H1 (cell line): ENCODE results near the gene PHF8. TPM values are rescaled to one million over a fixed set of nuclear protein-coding genes. Genes with fewer than 3 reads are reported as not detected.

Source experiments
- ASH2L ChIP-seq: fragments of 200-600, 300-600 bp; sonication (generic); IDR thresholded peaks from one replicate; pipeline ENCODE4 v1.7.1; 2017; ENCODE audit warnings: low read length
- CHD2 ChIP-seq: IDR thresholded peaks from 2 replicates; pipeline ENCODE4 v1.6.1; 2012; ENCODE audit warnings: low read length, improper control_type of control experiment
- CREB1 ChIP-seq: IDR thresholded peaks from 2 replicates; pipeline ENCODE4 v1.6.1; 2012; ENCODE audit warnings: inconsistent platforms
- HDAC6 ChIP-seq: IDR thresholded peaks from one replicate; pipeline ENCODE4 v1.7.1; 2012; ENCODE audit warnings: low read depth, mild to moderate bottlenecking, inconsistent platforms, low read length, moderate library complexity
- JUN ChIP-seq: IDR thresholded peaks from 2 replicates; pipeline ENCODE4 v1.6.1; 2011; ENCODE audit warnings: low read depth, mild to moderate bottlenecking, improper control_type of control experiment, low read length
- KDM1A ChIP-seq: fragments of 200-600, 300-600 bp; sonication (generic); IDR thresholded peaks from 2 replicates; pipeline ENCODE4 v1.7.1; 2016; ENCODE audit warnings: mild to moderate bottlenecking, low read length, borderline replicate concordance
- KDM4A ChIP-seq: IDR thresholded peaks from one replicate; pipeline ENCODE4 v1.7.1; 2012; ENCODE audit warnings: low read depth, mild to moderate bottlenecking, moderate library complexity, low read length, inconsistent platforms; ENCODE audit not compliant: severe bottlenecking
- PHF8 ChIP-seq: fragments of 200-600 bp; sonication (generic); conservative IDR thresholded peaks from 2 replicates; pipeline ENCODE4 v1.7.1; 2012; ENCODE audit warnings: low read depth, mild to moderate bottlenecking, inconsistent platforms, low read length, moderate library complexity
- POLR2AphosphoS5 ChIP-seq: IDR thresholded peaks from 2 replicates; pipeline ENCODE4 v1.6.1; 2011; ENCODE audit warnings: low read depth, low read length
- SP1 ChIP-seq: IDR thresholded peaks from 2 replicates; pipeline ENCODE4 v1.6.1; 2011; ENCODE audit warnings: low read depth, low read length
- SP4 ChIP-seq: IDR thresholded peaks from 2 replicates; pipeline ENCODE4 v1.6.1; 2012; ENCODE audit warnings: low read length, inconsistent platforms
- TAF1 ChIP-seq: IDR thresholded peaks from 2 replicates; pipeline ENCODE4 v1.6.1; 2011; ENCODE audit warnings: mild to moderate bottlenecking, low read depth, low read length
- YY1 ChIP-seq: IDR thresholded peaks from 2 replicates; pipeline ENCODE4 v1.6.1; 2011; ENCODE audit warnings: low read depth, mild to moderate bottlenecking, low read length
- ZNF274 ChIP-seq: IDR thresholded peaks from 2 replicates; pipeline ENCODE4 v1.7.0; 2012; ENCODE audit warnings: low read length, borderline replicate concordance; ENCODE audit errors: extremely low read depth
- polyA plus RNA-seq, 7 experiments: library from polyadenylated mRNA; depleted of rRNA in 3 of 7; stranded (reverse) in 5 of 7; unstranded in 2 of 7; fragments of >200 nt in 5 of 7; fragments of 200-250 nt in 2 of 7; gene quantifications; 1 replicate in 5 of 7; 2 replicates in 1 of 7; 4 replicates in 1 of 7; pipeline versions ENCODE4 v1.2.1 to v1.2.3, GENCODE V29; 2011 to 2013; ENCODE audit warnings: missing spikeins in 2 of 7, mixed read lengths in 2 of 7
- total RNA-seq: library from RNA; stranded (reverse); fragmentation: NEBNext Ultra II Directional; extraction: Animal tissue kit (Norgen Biotek cat#: 25700); gene quantifications from 2 replicates; pipeline ENCODE4 v1.2.1, GENCODE V29; 2021
- TF ChIP-seq, protein P1 (sequence below): IDR thresholded peaks from 2 replicates; pipeline ENCODE4 v1.6.1; 2012; ENCODE audit warnings: low read length, inconsistent platforms
- TF ChIP-seq, protein P2 (sequence below): IDR thresholded peaks from 2 replicates; pipeline ENCODE4 v1.6.1; 2012; ENCODE audit warnings: inconsistent platforms
- TF ChIP-seq, protein P3 (sequence below), 3 experiments: IDR thresholded peaks; 1 replicate in 2 of 3; 2 replicates in 1 of 3; pipeline versions ENCODE4 v1.5.1 to v1.6.1; 2011; ENCODE audit warnings: low read length in 3 of 3, mild to moderate bottlenecking in 3 of 3, inconsistent platforms in 2 of 3, low read depth in 1 of 3, moderate library complexity in 1 of 3; ENCODE audit not compliant: insufficient read depth in 1 of 3; ENCODE audit errors: control extremely low read depth in 1 of 3
- TF ChIP-seq, protein P4 (sequence below): IDR thresholded peaks from 2 replicates; pipeline ENCODE4 v1.6.1; 2012; ENCODE audit warnings: inconsistent platforms

The PHF8 gene
- total and polyA plus RNA-seq, 2 of the 8 experiments (the other 6 are each of a cell fraction or from before 2014, with no cell fraction given): 14.6 to 27.6 TPM

DNA sequence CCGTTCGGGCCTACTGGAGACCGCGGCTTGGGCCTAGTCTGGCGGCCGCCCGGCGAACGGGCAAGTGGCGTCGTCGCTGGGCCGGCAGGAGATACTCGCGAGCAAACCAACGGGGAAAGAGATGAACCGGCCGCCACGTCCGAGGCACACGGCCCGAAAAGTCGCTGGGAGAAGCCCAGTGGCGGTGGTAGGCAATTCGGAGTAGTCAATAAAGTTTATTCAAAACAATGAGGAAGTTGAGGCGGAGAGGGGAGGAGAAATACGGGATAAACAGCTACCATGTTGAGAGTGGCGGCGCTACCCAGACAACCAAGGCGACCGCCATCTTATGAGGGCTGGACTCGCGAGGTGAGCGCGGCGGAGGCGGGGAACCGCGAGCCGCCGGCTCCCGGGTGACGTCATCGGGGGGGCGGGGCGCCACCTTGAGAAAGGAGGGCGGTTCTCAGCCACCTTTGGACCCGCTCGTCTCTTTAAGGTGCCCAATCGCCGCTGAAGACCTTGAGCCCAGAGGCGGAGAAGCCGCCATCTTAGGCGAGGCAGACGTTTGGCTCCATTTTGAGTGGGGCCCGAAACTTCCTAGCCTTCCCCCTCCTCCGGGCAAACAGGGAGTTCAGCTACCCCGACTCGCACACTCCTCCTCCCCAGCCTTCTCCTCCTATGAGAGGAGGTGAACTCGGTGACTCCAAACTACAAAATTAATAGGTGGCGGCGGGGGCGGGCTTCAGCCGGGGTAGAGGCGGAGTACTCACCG lies at the start of gene PHF8 (continued):
- peak; percentile 86 for TF ChIP-seq PHF8
- peak; percentile 52; the same call in 1 of the 2 replicates for TF ChIP-seq JUN
- no peak for TF ChIP-seq SP4
- TF ChIP-seq KDM4A: peak; percentile 24
- TF ChIP-seq CHD2: peak; percentile 71
- TF ChIP-seq, protein P1, sequence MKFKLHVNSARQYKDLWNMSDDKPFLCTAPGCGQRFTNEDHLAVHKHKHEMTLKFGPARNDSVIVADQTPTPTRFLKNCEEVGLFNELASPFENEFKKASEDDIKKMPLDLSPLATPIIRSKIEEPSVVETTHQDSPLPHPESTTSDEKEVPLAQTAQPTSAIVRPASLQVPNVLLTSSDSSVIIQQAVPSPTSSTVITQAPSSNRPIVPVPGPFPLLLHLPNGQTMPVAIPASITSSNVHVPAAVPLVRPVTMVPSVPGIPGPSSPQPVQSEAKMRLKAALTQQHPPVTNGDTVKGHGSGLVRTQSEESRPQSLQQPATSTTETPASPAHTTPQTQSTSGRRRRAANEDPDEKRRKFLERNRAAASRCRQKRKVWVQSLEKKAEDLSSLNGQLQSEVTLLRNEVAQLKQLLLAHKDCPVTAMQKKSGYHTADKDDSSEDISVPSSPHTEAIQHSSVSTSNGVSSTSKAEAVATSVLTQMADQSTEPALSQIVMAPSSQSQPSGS: no peak
- peak; percentile 75 for TF ChIP-seq CREB1
- TF ChIP-seq, protein P2, sequence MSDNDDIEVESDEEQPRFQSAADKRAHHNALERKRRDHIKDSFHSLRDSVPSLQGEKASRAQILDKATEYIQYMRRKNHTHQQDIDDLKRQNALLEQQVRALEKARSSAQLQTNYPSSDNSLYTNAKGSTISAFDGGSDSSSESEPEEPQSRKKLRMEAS: 0 out of 2 replicates have a peak, but pooled peaks have one; percentile 10
- TF ChIP-seq YY1: peak; percentile 98
- peak; percentile 69 for TF ChIP-seq POLR2AphosphoS5
- TF ChIP-seq KDM1A: no peak
- TF ChIP-seq ZNF274: no peak
- no peak for TF ChIP-seq SP1
- TF ChIP-seq, protein P3, sequence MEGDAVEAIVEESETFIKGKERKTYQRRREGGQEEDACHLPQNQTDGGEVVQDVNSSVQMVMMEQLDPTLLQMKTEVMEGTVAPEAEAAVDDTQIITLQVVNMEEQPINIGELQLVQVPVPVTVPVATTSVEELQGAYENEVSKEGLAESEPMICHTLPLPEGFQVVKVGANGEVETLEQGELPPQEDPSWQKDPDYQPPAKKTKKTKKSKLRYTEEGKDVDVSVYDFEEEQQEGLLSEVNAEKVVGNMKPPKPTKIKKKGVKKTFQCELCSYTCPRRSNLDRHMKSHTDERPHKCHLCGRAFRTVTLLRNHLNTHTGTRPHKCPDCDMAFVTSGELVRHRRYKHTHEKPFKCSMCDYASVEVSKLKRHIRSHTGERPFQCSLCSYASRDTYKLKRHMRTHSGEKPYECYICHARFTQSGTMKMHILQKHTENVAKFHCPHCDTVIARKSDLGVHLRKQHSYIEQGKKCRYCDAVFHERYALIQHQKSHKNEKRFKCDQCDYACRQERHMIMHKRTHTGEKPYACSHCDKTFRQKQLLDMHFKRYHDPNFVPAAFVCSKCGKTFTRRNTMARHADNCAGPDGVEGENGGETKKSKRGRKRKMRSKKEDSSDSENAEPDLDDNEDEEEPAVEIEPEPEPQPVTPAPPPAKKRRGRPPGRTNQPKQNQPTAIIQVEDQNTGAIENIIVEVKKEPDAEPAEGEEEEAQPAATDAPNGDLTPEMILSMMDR (IDR thresholded peaks at IDR 0.05; ENCODE audit: control extremely low read depth in 1 of 3, insufficient read depth in 1 of 3, low read depth in 1 of 3, low read length in 3 of 3): no peak
- no peak for TF ChIP-seq HDAC6
- TF ChIP-seq ASH2L: peak; percentile 64
- peak; percentile 62 for TF ChIP-seq TAF1
- TF ChIP-seq, protein P4, sequence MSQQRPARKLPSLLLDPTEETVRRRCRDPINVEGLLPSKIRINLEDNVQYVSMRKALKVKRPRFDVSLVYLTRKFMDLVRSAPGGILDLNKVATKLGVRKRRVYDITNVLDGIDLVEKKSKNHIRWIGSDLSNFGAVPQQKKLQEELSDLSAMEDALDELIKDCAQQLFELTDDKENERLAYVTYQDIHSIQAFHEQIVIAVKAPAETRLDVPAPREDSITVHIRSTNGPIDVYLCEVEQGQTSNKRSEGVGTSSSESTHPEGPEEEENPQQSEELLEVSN: no peak
